Measurements from ENCODE around the gene SLC47A1. TPM values are rescaled to one million over a fixed set of nuclear protein-coding genes. Genes with fewer than 3 reads are reported as not detected.

The SLC47A1 gene
- total RNA-seq, 1 experiment from 2014 or later, result 0.43 TPM

- H3K4me1 Mint-ChIP-seq (ENCODE audit: low read depth, unreplicated experiment), result peaks cover 6% of the 10 kb centered on the region
- Histone ChIP-seq H3K4me1 (no peaks in the 10 kb centered on the region), H3K27me3 (replicated peaks; ENCODE audit: control insufficient read depth, insufficient read depth, low read length) (no peaks in the 10 kb centered on the region), H3K36me3 (ENCODE audit: control insufficient read depth, insufficient read depth, low read length) (no peaks in the 10 kb centered on the region), H3K4me3 (ENCODE audit: low read depth, low read length) (no peak overlapping the region), H3K9me3 (no peaks in the 10 kb centered on the region)
- no peak overlapping the region for H3K27ac Mint-ChIP-seq (ENCODE audit: unreplicated experiment)
- no peaks in the 10 kb centered on the region for H3K9me3 Mint-ChIP-seq (ENCODE audit: unreplicated experiment)
- POLR2A ChIA-PET, result no interaction called here
- intact Hi-C loops (cut with micrococcal nuclease; ENCODE audit: unreplicated experiment), result no loop called here
- no peaks in the 10 kb centered on the region for H3K36me3 Mint-ChIP-seq (ENCODE audit: insufficient read depth, unreplicated experiment)
- CTCF ChIA-PET, result no interaction called here
- no peak for DNase-seq
- H3K27me3 Mint-ChIP-seq (ENCODE audit: insufficient read depth, unreplicated experiment), result peaks cover 3% of the 10 kb centered on the region
- TF ChIP-seq, protein P1, sequence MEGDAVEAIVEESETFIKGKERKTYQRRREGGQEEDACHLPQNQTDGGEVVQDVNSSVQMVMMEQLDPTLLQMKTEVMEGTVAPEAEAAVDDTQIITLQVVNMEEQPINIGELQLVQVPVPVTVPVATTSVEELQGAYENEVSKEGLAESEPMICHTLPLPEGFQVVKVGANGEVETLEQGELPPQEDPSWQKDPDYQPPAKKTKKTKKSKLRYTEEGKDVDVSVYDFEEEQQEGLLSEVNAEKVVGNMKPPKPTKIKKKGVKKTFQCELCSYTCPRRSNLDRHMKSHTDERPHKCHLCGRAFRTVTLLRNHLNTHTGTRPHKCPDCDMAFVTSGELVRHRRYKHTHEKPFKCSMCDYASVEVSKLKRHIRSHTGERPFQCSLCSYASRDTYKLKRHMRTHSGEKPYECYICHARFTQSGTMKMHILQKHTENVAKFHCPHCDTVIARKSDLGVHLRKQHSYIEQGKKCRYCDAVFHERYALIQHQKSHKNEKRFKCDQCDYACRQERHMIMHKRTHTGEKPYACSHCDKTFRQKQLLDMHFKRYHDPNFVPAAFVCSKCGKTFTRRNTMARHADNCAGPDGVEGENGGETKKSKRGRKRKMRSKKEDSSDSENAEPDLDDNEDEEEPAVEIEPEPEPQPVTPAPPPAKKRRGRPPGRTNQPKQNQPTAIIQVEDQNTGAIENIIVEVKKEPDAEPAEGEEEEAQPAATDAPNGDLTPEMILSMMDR (IDR thresholded peaks at IDR 0.05; ENCODE audit: insufficient read depth in 1 of 2, low read depth in 1 of 2, low read length in 1 of 2, severe bottlenecking in 1 of 2, unreplicated experiment in 1 of 2), result no peak
- H3K4me3 Mint-ChIP-seq (ENCODE audit: unreplicated experiment), result no peak overlapping the region
- BruUV-seq (replicated peaks), result no TSS peak
Observed at GRCh38 chr17:19486351-19487023, 47.2 kb upstream of the SLC47A1 start.

GRCh38 chr17:19487024-19487600 is 46.5 kb upstream of the SLC47A1 start:
- Mint-ChIP-seq H3K9me3 (ENCODE audit: unreplicated experiment) (no peaks in the 10 kb centered on the region), H3K4me3 (ENCODE audit: unreplicated experiment) (no peak overlapping the region), H3K4me1 (ENCODE audit: low read depth, unreplicated experiment) (peaks cover 6% of the 10 kb centered on the region)

DNA sequence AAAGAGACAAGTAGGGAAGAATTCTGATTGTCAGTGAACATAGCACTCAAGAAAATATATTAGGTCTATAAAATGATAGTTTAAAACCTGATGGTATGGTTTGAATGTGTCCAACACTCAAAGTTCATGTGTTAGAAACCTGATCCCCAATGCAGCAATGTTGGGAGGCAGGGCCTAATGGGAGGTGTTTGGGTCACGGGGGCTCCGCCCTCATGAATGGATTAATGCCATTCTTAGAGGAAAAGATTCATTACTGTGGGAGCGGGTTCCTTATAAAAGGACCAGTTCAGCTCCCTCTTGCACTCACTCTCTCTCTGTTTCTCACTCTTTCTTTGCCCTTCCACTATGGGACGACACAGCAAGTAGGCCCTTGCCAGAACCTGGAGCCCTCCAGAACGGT is 41.5 kb upstream of the SLC47A1 start:
- intact Hi-C loops (cut with micrococcal nuclease; ENCODE audit: unreplicated experiment), result no loop called here

More at GRCh38 chr17:19487024-19487600, 46.5 kb upstream of the SLC47A1 start:
- no peaks in the 10 kb centered on the region for H3K36me3 ChIP-seq (ENCODE audit: control insufficient read depth, insufficient read depth, low read length)
- no peak overlapping the region for H3K4me3 ChIP-seq (ENCODE audit: low read depth, low read length)
- DNase-seq, result no peak
- intact Hi-C loops (cut with micrococcal nuclease; ENCODE audit: unreplicated experiment), result no loop called here
- Mint-ChIP-seq H3K27ac (ENCODE audit: unreplicated experiment) (no peak overlapping the region), H3K36me3 (ENCODE audit: insufficient read depth, unreplicated experiment) (no peaks in the 10 kb centered on the region), H3K27me3 (ENCODE audit: insufficient read depth, unreplicated experiment) (peaks cover 3% of the 10 kb centered on the region)
- TF ChIP-seq, protein P1 (IDR thresholded peaks at IDR 0.05; ENCODE audit: insufficient read depth in 1 of 2, low read depth in 1 of 2, low read length in 1 of 2, severe bottlenecking in 1 of 2, unreplicated experiment in 1 of 2), result no peak
- BruUV-seq (replicated peaks), result no TSS peak
- no peaks in the 10 kb centered on the region for H3K4me1 ChIP-seq
- CTCF ChIA-PET, result no interaction called here
- POLR2A ChIA-PET, result no interaction called here
- no peaks in the 10 kb centered on the region for H3K27me3 ChIP-seq (replicated peaks; ENCODE audit: control insufficient read depth, insufficient read depth, low read length)
- no peaks in the 10 kb centered on the region for H3K9me3 ChIP-seq

More for the DNA sequence above, 41.5 kb upstream of the SLC47A1 start:
- Mint-ChIP-seq H3K27ac (ENCODE audit: unreplicated experiment) (no peak overlapping the region), H3K27me3 (ENCODE audit: insufficient read depth, unreplicated experiment) (peaks cover 3% of the 10 kb centered on the region), H3K9me3 (ENCODE audit: unreplicated experiment) (no peaks in the 10 kb centered on the region), H3K36me3 (ENCODE audit: insufficient read depth, unreplicated experiment) (no peaks in the 10 kb centered on the region), H3K4me3 (ENCODE audit: unreplicated experiment) (no peak overlapping the region), H3K4me1 (ENCODE audit: low read depth, unreplicated experiment) (no peaks in the 10 kb centered on the region)
- TF ChIP-seq, protein P1 (IDR thresholded peaks at IDR 0.05; ENCODE audit: insufficient read depth in 1 of 2, low read depth in 1 of 2, low read length in 1 of 2, severe bottlenecking in 1 of 2, unreplicated experiment in 1 of 2), result no peak
- Histone ChIP-seq H3K4me3 (ENCODE audit: low read depth, low read length) (no peak overlapping the region), H3K9me3 (no peaks in the 10 kb centered on the region), H3K36me3 (ENCODE audit: control insufficient read depth, insufficient read depth, low read length) (no peaks in the 10 kb centered on the region), H3K4me1 (no peaks in the 10 kb centered on the region), H3K27me3 (replicated peaks; ENCODE audit: control insufficient read depth, insufficient read depth, low read length) (no peaks in the 10 kb centered on the region)
- ChIA-PET POLR2A (no interaction called here), CTCF (no interaction called here)
- no peak for DNase-seq
- BruUV-seq (replicated peaks), result no TSS peak
